ENCODE measurements around the gene GHRHR. TPM values are rescaled to one million over a fixed set of nuclear protein-coding genes. Genes with fewer than 3 reads are reported as not detected.

GHRHR gene
- polyA plus RNA-seq, 1 experiment: not detected

- TF ChIP-seq, protein P1, sequence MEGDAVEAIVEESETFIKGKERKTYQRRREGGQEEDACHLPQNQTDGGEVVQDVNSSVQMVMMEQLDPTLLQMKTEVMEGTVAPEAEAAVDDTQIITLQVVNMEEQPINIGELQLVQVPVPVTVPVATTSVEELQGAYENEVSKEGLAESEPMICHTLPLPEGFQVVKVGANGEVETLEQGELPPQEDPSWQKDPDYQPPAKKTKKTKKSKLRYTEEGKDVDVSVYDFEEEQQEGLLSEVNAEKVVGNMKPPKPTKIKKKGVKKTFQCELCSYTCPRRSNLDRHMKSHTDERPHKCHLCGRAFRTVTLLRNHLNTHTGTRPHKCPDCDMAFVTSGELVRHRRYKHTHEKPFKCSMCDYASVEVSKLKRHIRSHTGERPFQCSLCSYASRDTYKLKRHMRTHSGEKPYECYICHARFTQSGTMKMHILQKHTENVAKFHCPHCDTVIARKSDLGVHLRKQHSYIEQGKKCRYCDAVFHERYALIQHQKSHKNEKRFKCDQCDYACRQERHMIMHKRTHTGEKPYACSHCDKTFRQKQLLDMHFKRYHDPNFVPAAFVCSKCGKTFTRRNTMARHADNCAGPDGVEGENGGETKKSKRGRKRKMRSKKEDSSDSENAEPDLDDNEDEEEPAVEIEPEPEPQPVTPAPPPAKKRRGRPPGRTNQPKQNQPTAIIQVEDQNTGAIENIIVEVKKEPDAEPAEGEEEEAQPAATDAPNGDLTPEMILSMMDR (IDR thresholded peaks at IDR 0.05; ENCODE audit: low read depth, low read length): no peak
- DNase-seq (ENCODE audit: low read depth, low spot score): no peak
- Histone ChIP-seq H3K4me3 (ENCODE audit: low read depth, low read length) (no peak overlapping the region), H3K27ac (ENCODE audit: low read depth, low read length) (no peak overlapping the region), H3K9me3 (ENCODE audit: control insufficient read depth, insufficient read depth, low read length) (no peaks in the 10 kb centered on the region), H3K27me3 (ENCODE audit: control insufficient read depth, insufficient read depth, low read length) (peaks cover 27% of the 10 kb centered on the region)
- ChIA-PET CTCF (interaction anchor here (3.3 to 3.4 kb wide), 2 partner anchors 9 to 36 kb away, joined by 16 to 44 read pairs; no protein-coding TSS in a partner anchor), POLR2A (no interaction called here)
Observed at GRCh38 chr7:30975256-30975899, 11.6 kb downstream of the GHRHR start.

DNA sequence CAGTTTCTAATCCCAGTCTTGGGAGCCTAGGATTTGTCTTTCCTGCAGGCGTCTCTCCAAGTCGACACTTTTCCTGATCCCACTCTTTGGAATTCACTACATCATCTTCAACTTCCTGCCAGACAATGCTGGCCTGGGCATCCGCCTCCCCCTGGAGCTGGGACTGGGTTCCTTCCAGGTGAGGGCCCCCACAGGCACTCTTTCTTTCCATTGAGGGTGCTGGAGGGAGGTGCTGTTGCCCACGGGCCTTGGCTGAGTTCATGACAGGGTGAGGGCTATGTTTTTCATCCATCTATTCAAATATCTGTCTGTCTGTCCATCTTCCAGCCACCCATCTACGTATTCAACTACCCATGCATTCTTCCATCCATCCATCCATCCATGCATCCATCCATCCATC lies 12.6 kb downstream of the GHRHR start:
- Histone ChIP-seq H3K9me3 (ENCODE audit: control insufficient read depth, insufficient read depth, low read length) (no peaks in the 10 kb centered on the region), H3K4me3 (ENCODE audit: low read depth, low read length) (no peak overlapping the region), H3K27me3 (ENCODE audit: control insufficient read depth, insufficient read depth, low read length) (peaks cover 34% of the 10 kb centered on the region), H3K27ac (ENCODE audit: low read depth, low read length) (no peak overlapping the region)
- POLR2A ChIA-PET: no interaction called here
- DNase-seq (ENCODE audit: low read depth, low spot score): no peak
- CTCF ChIA-PET: no interaction called here
- TF ChIP-seq, protein P1 (IDR thresholded peaks at IDR 0.05; ENCODE audit: low read depth, low read length): no peak

DNA sequence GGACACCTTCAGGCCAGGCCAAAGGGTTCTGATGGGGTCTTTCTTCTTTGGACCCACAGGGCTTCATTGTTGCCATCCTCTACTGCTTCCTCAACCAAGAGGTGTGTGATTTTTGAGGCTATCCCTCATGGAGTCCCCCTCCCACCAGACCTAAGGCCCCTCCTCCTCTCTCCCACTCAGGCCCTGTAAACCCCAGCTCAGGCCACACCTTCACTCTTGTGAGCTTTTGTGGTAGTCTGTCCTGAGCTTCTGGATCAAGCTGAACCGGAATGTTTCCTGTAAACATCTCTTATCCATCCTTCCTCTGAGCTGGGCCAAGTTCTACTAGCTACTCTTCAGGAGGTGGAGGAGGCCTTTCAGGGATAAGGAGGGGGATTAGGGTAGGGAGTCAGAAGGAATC lies 13.5 kb downstream of the GHRHR start:
- DNase-seq (ENCODE audit: low read depth, low spot score): no peak
- POLR2A ChIA-PET: no interaction called here
- H3K27me3 ChIP-seq (ENCODE audit: control insufficient read depth, insufficient read depth, low read length): peaks cover 30% of the 10 kb centered on the region
- CTCF ChIA-PET: interaction anchor here (2.4 kb wide), 1 partner anchor 145 kb away, joined by 12 read pairs; no protein-coding TSS in a partner anchor
- no peak overlapping the region for H3K4me3 ChIP-seq (ENCODE audit: low read depth, low read length)
- no peak overlapping the region for H3K27ac ChIP-seq (ENCODE audit: low read depth, low read length)
- TF ChIP-seq, protein P1 (IDR thresholded peaks at IDR 0.05; ENCODE audit: low read depth, low read length): no peak
- no peaks in the 10 kb centered on the region for H3K9me3 ChIP-seq (ENCODE audit: control insufficient read depth, insufficient read depth, low read length)

DNA sequence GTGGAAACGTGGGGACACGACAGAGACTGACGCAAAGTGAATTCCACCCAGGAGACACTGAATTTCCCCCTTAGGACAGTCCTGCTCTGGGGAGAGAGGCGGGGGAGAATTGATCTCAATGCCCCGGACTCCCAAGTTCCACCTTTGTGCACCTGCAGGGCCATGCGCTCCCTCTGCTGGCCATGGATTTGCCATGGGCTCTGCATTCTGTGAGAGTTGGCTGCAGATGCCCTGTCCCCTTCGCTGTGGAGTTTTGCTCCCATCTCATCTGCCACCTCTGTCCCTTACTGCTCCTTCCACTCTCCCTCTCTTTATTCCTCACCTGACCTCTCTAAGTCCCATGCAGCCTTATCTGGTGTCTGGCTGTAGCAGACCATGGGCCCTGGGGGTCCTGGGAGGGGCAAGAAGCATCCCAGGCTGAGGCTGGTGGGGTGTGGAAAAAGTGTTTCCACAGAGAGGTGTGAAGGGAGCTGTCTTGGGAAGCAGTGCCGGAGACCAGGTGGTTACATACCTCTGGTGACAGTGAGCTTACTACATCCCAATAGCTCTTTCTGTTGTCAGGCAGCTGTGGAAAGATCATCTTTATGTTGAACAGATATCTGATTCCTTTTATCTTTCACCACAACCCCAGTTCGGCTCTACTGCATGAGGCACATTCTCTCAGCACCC lies 14.3 kb downstream of the GHRHR start:
- H3K27ac ChIP-seq (ENCODE audit: low read depth, low read length): no peak overlapping the region
- ChIA-PET POLR2A (no interaction called here), CTCF (interaction anchor here (0.6 to 2.4 kb wide), 7 partner anchors 10 to 1415 kb away, joined by 3 to 12 read pairs (median 6); no protein-coding TSS in a partner anchor)
- peaks cover 30% of the 10 kb centered on the region for H3K27me3 ChIP-seq (ENCODE audit: control insufficient read depth, insufficient read depth, low read length)
- H3K4me3 ChIP-seq (ENCODE audit: low read depth, low read length): no peak overlapping the region
- H3K9me3 ChIP-seq (ENCODE audit: control insufficient read depth, insufficient read depth, low read length): no peaks in the 10 kb centered on the region
- TF ChIP-seq, protein P1 (IDR thresholded peaks at IDR 0.05; ENCODE audit: low read depth, low read length): peak; percentile 56
- no peak for DNase-seq (ENCODE audit: low read depth, low spot score)

- no peaks in the 10 kb centered on the region for H3K9me3 ChIP-seq (ENCODE audit: control insufficient read depth, insufficient read depth, low read length)
- H3K4me3 ChIP-seq (ENCODE audit: low read depth, low read length): no peak overlapping the region
- peaks cover 28% of the 10 kb centered on the region for H3K27me3 ChIP-seq (ENCODE audit: control insufficient read depth, insufficient read depth, low read length)
- no peak for DNase-seq (ENCODE audit: low read depth, low spot score)
- ChIA-PET POLR2A (no interaction called here), CTCF (interaction anchor here (1.0 to 2.4 kb wide), 6 partner anchors 11 to 180 kb away, joined by 3 to 12 read pairs (median 7); no protein-coding TSS in a partner anchor)
- H3K27ac ChIP-seq (ENCODE audit: low read depth, low read length): no peak overlapping the region
- TF ChIP-seq, protein P1 (IDR thresholded peaks at IDR 0.05; ENCODE audit: low read depth, low read length): no peak
Observed at GRCh38 chr7:30979027-30979426, 15.3 kb downstream of the GHRHR start.

Measured in AG04450 (cell line).